ENCODE results near the gene AKAP9.
"Not testable (repeated sequence)": the region's sequence is repeated elsewhere in the genome, so short reads cannot be mapped to it uniquely, and the experiment has no call there.

AKAP9 gene

GRCh38 chr7:92100534-92100933 is 159.9 kb downstream of the AKAP9 start:
- no peaks in the 10 kb centered on the region for H4K20me1 ChIP-seq (ENCODE audit: low read depth, low read length)
- H3K27me3 ChIP-seq (ENCODE audit: low read length) = no peaks in the 10 kb centered on the region
- H3K9me3 ChIP-seq (ENCODE audit: insufficient read depth, low read length) = no peaks in the 10 kb centered on the region
- no peaks in the 10 kb centered on the region for H3K79me2 ChIP-seq (ENCODE audit: insufficient read depth, low read length)
- no peak overlapping the region for H2AFZ ChIP-seq (ENCODE audit: low read depth, low read length, severe bottlenecking)
- H3K4me2 ChIP-seq (ENCODE audit: low read depth, low read length, poor library complexity, severe bottlenecking) = no peak overlapping the region
- H3K9me2 ChIP-seq (replicated peaks; ENCODE audit: insufficient read depth, low read length) = no peaks in the 10 kb centered on the region
- peaks cover 12% of the 10 kb centered on the region; the same call in 1 of the 2 replicates for H3K36me3 ChIP-seq (ENCODE audit: low read length)
- H3F3A ChIP-seq (ENCODE audit: insufficient read depth) = no peaks in the 10 kb centered on the region
- no peak overlapping the region for H3K27ac ChIP-seq (ENCODE audit: low read depth, low read length)
- H3K4me3 ChIP-seq (ENCODE audit: insufficient read depth, low read length, poor library complexity, severe bottlenecking) = no peak overlapping the region
- no peak overlapping the region for H3K9ac ChIP-seq (ENCODE audit: low read length)
- TF ChIP-seq CTCF (IDR thresholded peaks at IDR 0.05; ENCODE audit: insufficient read depth, low read length, poor library complexity, severe bottlenecking) (no peak), EZH2phosphoT487 (conservative IDR thresholded peaks at IDR 0.05; ENCODE audit: low read length) (no peak)

DNA sequence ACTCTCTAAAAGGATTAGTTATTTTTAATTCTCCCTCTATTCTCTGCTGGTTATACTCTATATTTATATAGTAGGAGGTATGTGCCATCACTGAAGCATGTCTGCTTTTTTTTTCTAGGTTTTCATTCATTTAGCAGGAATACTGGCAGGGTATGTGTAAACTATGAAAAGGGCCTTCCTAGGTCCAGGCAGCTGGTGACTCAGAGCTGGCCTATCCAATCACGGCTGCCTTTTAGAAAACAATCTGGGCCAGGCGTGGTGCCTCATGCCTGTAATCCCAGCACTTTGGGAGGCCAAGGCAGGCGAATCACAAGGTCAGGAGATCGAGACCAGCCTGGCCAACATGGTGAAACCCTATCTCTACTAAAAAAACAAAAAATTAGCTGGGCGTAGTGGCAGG is 162.2 kb downstream of the AKAP9 start:
- not testable (repeated sequence) for H3K79me2 ChIP-seq (ENCODE audit: insufficient read depth, low read length); H3K9me3 ChIP-seq (ENCODE audit: insufficient read depth, low read length); H3K4me3 ChIP-seq (ENCODE audit: insufficient read depth, low read length, poor library complexity, severe bottlenecking); H4K20me1 ChIP-seq (ENCODE audit: low read depth, low read length); H3K9me2 ChIP-seq (replicated peaks; ENCODE audit: insufficient read depth, low read length); H3K9ac ChIP-seq (ENCODE audit: low read length); H3K4me2 ChIP-seq (ENCODE audit: low read depth, low read length, poor library complexity, severe bottlenecking); H3K36me3 ChIP-seq (ENCODE audit: low read length); H3K27me3 ChIP-seq (ENCODE audit: low read length); H3K27ac ChIP-seq (ENCODE audit: low read depth, low read length); H2AFZ ChIP-seq (ENCODE audit: low read depth, low read length, severe bottlenecking); H3F3A ChIP-seq (ENCODE audit: insufficient read depth)

DNA sequence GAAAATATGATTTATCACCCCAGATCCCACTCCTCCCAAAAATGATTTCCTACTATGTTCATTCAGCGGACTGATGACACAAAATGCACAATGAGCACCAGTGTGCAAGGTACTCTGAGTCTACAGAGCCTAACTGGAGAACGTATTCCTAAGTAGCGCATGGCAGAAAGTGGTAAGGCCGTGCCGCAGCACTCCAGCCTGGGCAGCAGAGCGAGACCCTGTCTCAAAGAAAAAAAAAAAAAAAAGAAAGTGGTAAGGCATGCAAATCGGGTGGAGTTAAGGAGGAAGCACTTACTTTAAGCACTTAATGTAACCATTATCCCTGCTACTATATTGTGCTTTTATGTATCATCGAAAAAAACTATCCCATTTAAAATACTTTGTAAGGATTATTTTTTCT is 168.2 kb downstream of the AKAP9 start:
- Histone ChIP-seq H3K79me2 (ENCODE audit: insufficient read depth, low read length) (peaks cover 5% of the 10 kb centered on the region; the same call in 1 of the 2 replicates), H3K27ac (ENCODE audit: low read depth, low read length) (no peak overlapping the region), H3K9me2 (replicated peaks; ENCODE audit: insufficient read depth, low read length) (no peaks in the 10 kb centered on the region), H3K9me3 (ENCODE audit: insufficient read depth, low read length) (no peaks in the 10 kb centered on the region), H2AFZ (ENCODE audit: low read depth, low read length, severe bottlenecking) (no peak overlapping the region), H4K20me1 (ENCODE audit: low read depth, low read length) (no peaks in the 10 kb centered on the region), H3K4me2 (ENCODE audit: low read depth, low read length, poor library complexity, severe bottlenecking) (no peak overlapping the region), H3K9ac (ENCODE audit: low read length) (no peak overlapping the region), H3F3A (ENCODE audit: insufficient read depth) (peaks cover 36% of the 10 kb centered on the region; the same call in 1 of the 2 replicates), H3K4me3 (ENCODE audit: insufficient read depth, low read length, poor library complexity, severe bottlenecking) (no peak overlapping the region), H3K27me3 (ENCODE audit: low read length) (no peaks in the 10 kb centered on the region), H3K36me3 (ENCODE audit: low read length) (peaks cover 34% of the 10 kb centered on the region)
- no peak for TF ChIP-seq EZH2phosphoT487 (conservative IDR thresholded peaks at IDR 0.05; ENCODE audit: low read length)
- TF ChIP-seq CTCF (IDR thresholded peaks at IDR 0.05; ENCODE audit: insufficient read depth, low read length, poor library complexity, severe bottlenecking) = no peak

GRCh38 chr7:92110857-92111256 is 170.2 kb downstream of the AKAP9 start:
- TF ChIP-seq EZH2phosphoT487 (conservative IDR thresholded peaks at IDR 0.05; ENCODE audit: low read length) (no peak), CTCF (IDR thresholded peaks at IDR 0.05; ENCODE audit: insufficient read depth, low read length, poor library complexity, severe bottlenecking) (no peak)
- peaks cover 54% of the 10 kb centered on the region for H3K36me3 ChIP-seq (ENCODE audit: low read length)
- no peaks in the 10 kb centered on the region for H3K9me2 ChIP-seq (replicated peaks; ENCODE audit: insufficient read depth, low read length)
- no peak overlapping the region for H3K4me3 ChIP-seq (ENCODE audit: insufficient read depth, low read length, poor library complexity, severe bottlenecking)
- no peaks in the 10 kb centered on the region for H3K27me3 ChIP-seq (ENCODE audit: low read length)
- no peaks in the 10 kb centered on the region for H4K20me1 ChIP-seq (ENCODE audit: low read depth, low read length)
- H3K4me2 ChIP-seq (ENCODE audit: low read depth, low read length, poor library complexity, severe bottlenecking) = no peak overlapping the region
- H3K9me3 ChIP-seq (ENCODE audit: insufficient read depth, low read length) = no peaks in the 10 kb centered on the region
- H3F3A ChIP-seq (ENCODE audit: insufficient read depth) = peaks cover 40% of the 10 kb centered on the region; the same call in 1 of the 2 replicates
- no peak overlapping the region for H2AFZ ChIP-seq (ENCODE audit: low read depth, low read length, severe bottlenecking)
- no peak overlapping the region for H3K9ac ChIP-seq (ENCODE audit: low read length)
- peaks cover 22% of the 10 kb centered on the region; the same call in 1 of the 2 replicates for H3K79me2 ChIP-seq (ENCODE audit: insufficient read depth, low read length)
- H3K27ac ChIP-seq (ENCODE audit: low read depth, low read length) = no peak overlapping the region
